Sigmoid colon (tissue), 7 donors: ENCODE data around the gene ERP44. TPM values are rescaled to one million over a fixed set of nuclear protein-coding genes. Genes with fewer than 3 reads are reported as not detected.

Experiments used
- DNase-seq: peaks from one replicate; pipeline ENCODE4 v3.0.0-alpha.2; 2019
- H3K27ac ChIP-seq, 4 donors: fragments of 200-600 bp; sonication (generic); one replicate each; pipeline ENCODE4 v1.5.1; 2016 to 2019; ENCODE audit warnings: mild to moderate bottlenecking in 1 of 4
- H3K27me3 ChIP-seq, 3 donors: fragments of 200-600 bp; sonication (generic); one replicate each; pipeline ENCODE4 v1.5.1; 2019; ENCODE audit warnings: mild to moderate bottlenecking in 1 of 3
- H3K36me3 ChIP-seq, 4 donors: fragments of 200-600 bp; sonication (generic); one replicate each; pipeline ENCODE4 v1.5.1; 2016 to 2019
- H3K4me1 ChIP-seq, 4 donors: fragments of 200-600 bp; sonication (generic); one replicate each; pipeline ENCODE4 v1.5.1; 2017 to 2019
- H3K4me3 ChIP-seq, 4 donors: fragments of 200-600 bp; sonication (generic); one replicate each; pipeline ENCODE4 v1.5.1; 2017 to 2019; ENCODE audit warnings: mild to moderate bottlenecking in 2 of 4, moderate library complexity in 1 of 4
- H3K9me3 ChIP-seq, 4 donors: fragments of 200-600 bp in 3 of 4; sonication (generic) in 3 of 4; one replicate each; pipeline versions ENCODE4 v1.5.1 to v1.6.1; 2013 to 2019
- EP300 ChIP-seq, 4 donors: sonication (generic); formaldehyde crosslinking; IDR thresholded peaks; one replicate each; pipeline ENCODE4 v1.6.1; 2017; ENCODE audit warnings: antibody characterized with exemption in 4 of 4
- POLR2A ChIP-seq, 2 donors: fragments of 450-650 bp; IDR thresholded peaks; one replicate each; pipeline ENCODE4 v1.6.1; 2016; ENCODE audit warnings: antibody characterized with exemption in 2 of 2, mild to moderate bottlenecking in 2 of 2, moderate library complexity in 2 of 2
- POLR2AphosphoS5 ChIP-seq, 4 donors: sonication (generic); formaldehyde crosslinking; IDR thresholded peaks; one replicate each; pipeline ENCODE4 v1.6.1; 2017; ENCODE audit warnings: antibody characterized with exemption in 4 of 4
- WGBS, 2 donors: extraction: QIAGEN DNeasy Blood & Tissue Kit; methylation state at CpG; one replicate each; pipeline ENCODE4 v1.1.7; 2013; 5-methylcytosine and 5-hydroxymethylcytosine counted together
- intact Hi-C: fragments of 100-400 bp; cut with DNase I; formaldehyde crosslinking; loops from one replicate; pipeline ENCODE4 v1.15.1; 2023
- polyA plus RNA-seq, 3 donors: library from polyadenylated mRNA; stranded (reverse); fragments of 200-250 nt; gene quantifications; one replicate each; pipeline ENCODE4 v1.2.3, GENCODE V29; 2013
- total RNA-seq, 4 donors: library from RNA; depleted of rRNA; stranded (reverse); fragments of >200 nt; gene quantifications; one replicate each; pipeline ENCODE4 v1.1.0, GENCODE V29; 2016
- TF ChIP-seq, protein P1 (sequence below), 4 experiments: fragments of 450-650 bp in 3 of 4; fragments of 200-600 bp in 1 of 4; IDR thresholded peaks; one replicate each; pipeline ENCODE4 v1.5.1; 2016 to 2019; ENCODE audit warnings: antibody characterized with exemption in 4 of 4, mild to moderate bottlenecking in 3 of 4, moderate library complexity in 2 of 4
- donor health status: healthy with polysubstance abuse.
- donor health status: Bipolar disorder and iron deficiency.
- donor health status: healthy.

ERP44 gene
- total and polyA plus RNA-seq, 7 donors: 6.6 to 22.1 (median 11.9) TPM

DNA sequence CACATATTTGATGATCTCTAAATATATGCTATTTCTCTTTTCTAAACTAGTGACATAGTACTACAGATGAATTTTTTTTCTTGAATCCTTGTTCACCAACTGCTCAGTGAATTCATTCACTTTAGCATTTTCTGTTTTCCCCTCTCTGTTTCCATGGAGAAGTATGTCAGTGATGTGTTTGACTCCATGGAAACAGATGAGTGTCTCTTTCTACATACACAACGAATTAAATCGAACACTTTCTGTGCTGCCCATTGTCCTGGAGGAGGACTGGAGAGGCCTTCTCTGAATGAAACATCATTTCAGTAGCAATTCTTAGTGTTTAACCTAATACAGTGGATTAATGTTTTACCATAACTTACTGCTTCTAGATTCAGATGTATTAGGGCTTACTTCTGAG is 9.8 kb upstream of the ERP44 start:
- 68 to 77% methylated on average over 2 of the region's 2 CpGs for WGBS, 2 donors
- no peak for DNase-seq
- no peak for TF ChIP-seq POLR2A (IDR thresholded peaks at IDR 0.05)
- TF ChIP-seq EP300 (IDR thresholded peaks at IDR 0.05): no peak
- no peak for TF ChIP-seq POLR2AphosphoS5 (IDR thresholded peaks at IDR 0.05)
- TF ChIP-seq, protein P1, sequence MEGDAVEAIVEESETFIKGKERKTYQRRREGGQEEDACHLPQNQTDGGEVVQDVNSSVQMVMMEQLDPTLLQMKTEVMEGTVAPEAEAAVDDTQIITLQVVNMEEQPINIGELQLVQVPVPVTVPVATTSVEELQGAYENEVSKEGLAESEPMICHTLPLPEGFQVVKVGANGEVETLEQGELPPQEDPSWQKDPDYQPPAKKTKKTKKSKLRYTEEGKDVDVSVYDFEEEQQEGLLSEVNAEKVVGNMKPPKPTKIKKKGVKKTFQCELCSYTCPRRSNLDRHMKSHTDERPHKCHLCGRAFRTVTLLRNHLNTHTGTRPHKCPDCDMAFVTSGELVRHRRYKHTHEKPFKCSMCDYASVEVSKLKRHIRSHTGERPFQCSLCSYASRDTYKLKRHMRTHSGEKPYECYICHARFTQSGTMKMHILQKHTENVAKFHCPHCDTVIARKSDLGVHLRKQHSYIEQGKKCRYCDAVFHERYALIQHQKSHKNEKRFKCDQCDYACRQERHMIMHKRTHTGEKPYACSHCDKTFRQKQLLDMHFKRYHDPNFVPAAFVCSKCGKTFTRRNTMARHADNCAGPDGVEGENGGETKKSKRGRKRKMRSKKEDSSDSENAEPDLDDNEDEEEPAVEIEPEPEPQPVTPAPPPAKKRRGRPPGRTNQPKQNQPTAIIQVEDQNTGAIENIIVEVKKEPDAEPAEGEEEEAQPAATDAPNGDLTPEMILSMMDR (IDR thresholded peaks at IDR 0.05): no peak
- intact Hi-C loops: no loop called here
- Histone ChIP-seq H3K4me1 (peaks cover 0 to 15% (median 13%) of the 10 kb centered on the region in 4 donors), H3K27me3 (no peaks in the 10 kb centered on the region), H3K4me3 (no peak overlapping the region), H3K9me3 (no peaks in the 10 kb centered on the region), H3K27ac (no peak overlapping the region), H3K36me3 (peaks cover 24 to 72% (median 30%) of the 10 kb centered on the region in 4 donors)

DNA sequence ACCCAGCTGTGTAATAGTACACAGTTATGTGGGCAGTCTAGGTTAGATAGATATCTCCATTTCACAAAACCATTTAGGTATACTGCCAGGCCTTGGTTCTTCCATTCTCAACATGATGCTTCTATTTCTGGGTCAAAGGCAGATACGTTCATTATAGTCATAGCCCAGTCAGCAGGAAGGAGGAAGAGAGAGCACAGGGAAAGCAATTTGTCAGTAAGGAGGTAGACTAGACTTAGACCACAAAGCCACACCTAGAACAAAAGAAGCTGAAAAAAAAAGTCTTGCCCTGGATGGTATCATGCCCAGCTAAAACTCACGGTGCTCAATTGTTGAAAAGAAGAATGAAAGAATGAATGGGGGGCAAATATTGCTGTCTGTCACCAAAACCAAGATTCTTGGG is 7.8 kb upstream of the ERP44 start:
- TF ChIP-seq EP300 (IDR thresholded peaks at IDR 0.05): no peak
- TF ChIP-seq, protein P1 (IDR thresholded peaks at IDR 0.05): no peak
- TF ChIP-seq POLR2AphosphoS5 (IDR thresholded peaks at IDR 0.05): no peak
- no peak for TF ChIP-seq POLR2A (IDR thresholded peaks at IDR 0.05)
- Histone ChIP-seq H3K36me3 (peaks cover 24 to 72% (median 30%) of the 10 kb centered on the region in 4 donors), H3K9me3 (no peaks in the 10 kb centered on the region), H3K27me3 (no peaks in the 10 kb centered on the region), H3K4me1 (peaks cover 0 to 13% (median 12%) of the 10 kb centered on the region in 4 donors), H3K27ac (no peak overlapping the region), H3K4me3 (no peak overlapping the region)
- no peak for DNase-seq
- 76 to 86% methylated on average over 2 of the region's 2 CpGs for WGBS, 2 donors
- intact Hi-C loops: no loop called here

DNA sequence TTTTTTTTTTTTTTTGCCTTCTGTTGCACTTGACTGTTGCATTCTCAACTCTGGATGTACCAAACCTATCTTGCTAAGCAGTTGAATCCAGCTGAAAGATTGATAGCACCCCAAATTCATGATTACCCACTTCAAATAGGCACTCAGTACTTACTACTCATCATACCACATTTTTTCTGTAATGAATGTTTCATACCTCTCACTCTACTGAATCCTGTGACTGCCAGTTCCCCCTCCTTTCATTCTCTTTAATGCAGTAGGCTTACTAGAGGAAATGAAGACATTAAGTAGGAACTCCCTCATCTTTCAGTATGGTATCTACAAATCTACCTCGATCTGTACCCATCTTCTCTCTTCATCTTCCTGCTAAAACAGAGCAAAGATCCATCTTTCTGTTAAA is 7.1 kb upstream of the ERP44 start:
- WGBS, 2 donors: 48 to 92% methylated on average over 1 of the region's 1 CpG

DNA sequence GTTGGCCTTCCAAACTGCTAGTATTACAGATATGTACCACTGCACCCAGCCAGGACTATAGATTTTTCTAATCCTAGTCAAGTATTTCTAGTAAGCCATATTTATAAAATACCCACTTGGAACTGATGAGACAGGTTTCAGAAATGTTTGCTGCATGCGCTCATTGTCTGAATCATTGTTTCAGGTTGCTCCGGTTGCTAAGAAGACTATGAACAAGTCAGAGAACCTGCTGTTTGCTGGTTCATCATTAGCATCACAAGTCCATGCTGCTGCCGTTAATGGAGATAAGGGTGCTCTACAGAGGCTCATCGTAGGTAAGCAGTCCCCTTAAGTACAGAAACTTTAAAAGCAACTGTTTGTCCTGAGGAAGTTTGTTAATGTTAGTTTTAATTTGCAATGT is 5.5 kb upstream of the ERP44 start:
- intact Hi-C loops: no loop called here
- Histone ChIP-seq H3K27ac (no peak overlapping the region), H3K9me3 (no peaks in the 10 kb centered on the region), H3K4me3 (no peak overlapping the region), H3K27me3 (no peaks in the 10 kb centered on the region), H3K36me3 (peaks cover 24 to 63% (median 28%) of the 10 kb centered on the region in 4 donors), H3K4me1 (peaks cover 0 to 8% (median 8%) of the 10 kb centered on the region in 4 donors)
- WGBS, 2 donors: 92 to 95% methylated on average over 4 of the region's 4 CpGs
- no peak for DNase-seq
- TF ChIP-seq POLR2AphosphoS5 (IDR thresholded peaks at IDR 0.05) (no peak), EP300 (IDR thresholded peaks at IDR 0.05) (no peak), POLR2A (IDR thresholded peaks at IDR 0.05) (no peak)
- TF ChIP-seq, protein P1 (IDR thresholded peaks at IDR 0.05): no peak

More for the DNA sequence above, 7.1 kb upstream of the ERP44 start:
- no peak for TF ChIP-seq POLR2A (IDR thresholded peaks at IDR 0.05)
- TF ChIP-seq, protein P1 (IDR thresholded peaks at IDR 0.05): no peak
- TF ChIP-seq POLR2AphosphoS5 (IDR thresholded peaks at IDR 0.05): no peak
- TF ChIP-seq EP300 (IDR thresholded peaks at IDR 0.05): no peak
- Histone ChIP-seq H3K36me3 (peaks cover 24 to 72% (median 30%) of the 10 kb centered on the region in 4 donors), H3K4me1 (peaks cover 0 to 6% (median 5%) of the 10 kb centered on the region in 4 donors), H3K27ac (no peak overlapping the region), H3K4me3 (no peak overlapping the region), H3K27me3 (no peaks in the 10 kb centered on the region), H3K9me3 (no peaks in the 10 kb centered on the region)
- intact Hi-C loops: no loop called here
- no peak for DNase-seq

DNA sequence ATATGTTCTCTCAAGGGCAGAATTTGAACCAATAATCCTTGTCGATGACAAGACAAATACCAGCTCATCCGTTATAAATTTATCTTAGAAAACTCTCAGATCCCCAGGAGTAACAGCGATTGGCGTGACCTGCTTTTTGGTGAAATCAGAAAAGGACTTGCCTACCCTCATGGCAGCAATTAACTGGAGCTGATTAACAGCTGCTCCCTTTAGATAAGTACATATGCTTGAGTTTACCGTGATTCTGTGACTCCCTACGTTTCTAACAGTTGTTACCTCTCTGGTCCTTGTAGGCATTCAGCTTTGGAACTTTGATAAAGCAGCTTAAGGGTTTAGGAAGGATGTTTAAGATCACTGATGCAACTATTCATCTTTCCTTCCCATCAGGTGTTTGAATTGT is 2.8 kb upstream of the ERP44 start:
- TF ChIP-seq POLR2A (IDR thresholded peaks at IDR 0.05) (no peak), EP300 (IDR thresholded peaks at IDR 0.05) (no peak), POLR2AphosphoS5 (IDR thresholded peaks at IDR 0.05) (no peak)
- TF ChIP-seq, protein P1 (IDR thresholded peaks at IDR 0.05): no peak
- Histone ChIP-seq H3K36me3 (peaks cover 16 to 38% (median 19%) of the 10 kb centered on the region in 4 donors), H3K4me3 (no peak overlapping the region), H3K27me3 (no peaks in the 10 kb centered on the region), H3K27ac (no peak overlapping the region), H3K4me1 (peaks cover 0 to 23% (median 18%) of the 10 kb centered on the region in 4 donors), H3K9me3 (no peaks in the 10 kb centered on the region)
- no peak for DNase-seq
- 94 to 95% methylated on average over 6 of the region's 6 CpGs for WGBS, 2 donors
- intact Hi-C loops: no loop called here
